Measurements from ENCODE around the gene C1QL2. TPM values are rescaled to one million over a fixed set of nuclear protein-coding genes. Genes with fewer than 3 reads are reported as not detected.

The C1QL2 gene
- total RNA-seq, 1 experiment from 2014 or later, result not detected

- DNase-seq (ENCODE audit: low read depth), result no peak
Observed at GRCh38 chr2:119108186-119108585, 50.4 kb downstream of the C1QL2 start.

DNA sequence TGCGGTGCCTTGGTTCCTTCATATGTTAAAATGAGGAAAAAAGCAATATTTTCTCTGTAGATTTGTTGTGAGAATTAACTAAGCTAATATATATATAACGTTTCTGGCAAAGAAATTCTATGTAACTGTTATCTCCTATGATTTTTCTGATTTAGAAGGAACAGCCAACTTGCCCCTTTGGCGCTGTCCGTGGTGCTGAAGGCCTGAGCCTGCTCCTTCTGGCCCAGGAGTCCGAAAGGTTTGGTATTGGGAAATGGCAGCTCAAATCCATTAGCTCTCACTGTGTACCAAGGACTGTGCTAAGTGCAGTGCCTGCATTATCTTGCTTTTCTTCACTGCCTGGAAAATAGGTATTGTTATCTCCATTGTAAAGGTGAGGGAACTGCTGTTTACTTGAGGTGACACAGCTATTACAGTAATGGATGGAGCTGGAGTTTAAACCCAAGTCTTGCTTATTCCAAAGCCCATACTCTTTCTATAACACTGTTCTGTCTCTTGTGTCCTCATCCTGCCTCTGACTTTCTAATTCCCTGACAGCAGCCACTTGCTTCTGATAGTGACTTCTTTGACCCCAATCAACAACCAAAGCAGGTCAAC lies 52.2 kb downstream of the C1QL2 start:
- DNase-seq (ENCODE audit: low read depth), result peak; percentile 19

Other genes starting within 250 kb of the C1QL2 start
- not detected in 2 replicates for gene MARCO, start 216.6 kb downstream of the C1QL2 start, total RNA-seq (2014; rRNA removed; shearing (Covaris generic))
- gene STEAP3, start 65.1 kb upstream of the C1QL2 start, total RNA-seq (2014; rRNA removed; shearing (Covaris generic)), result 9.8 and 13.9 TPM in 2 replicates
- gene C2orf76, start 208.1 kb upstream of the C1QL2 start, total RNA-seq (2014; rRNA removed; shearing (Covaris generic)), result 5.7 and 11.2 TPM in 2 replicates
- 195 and 214 TPM in 2 replicates for gene DBI, start 208.2 kb upstream of the C1QL2 start, total RNA-seq (2014; rRNA removed; shearing (Covaris generic))

Measured in M059J (cell line).